K562 (cell line): ENCODE results near the gene TPRG1L. TPM values are rescaled to one million over a fixed set of nuclear protein-coding genes. Genes with fewer than 3 reads are reported as not detected.

Experiments
- BHLHE40 ChIP-seq: IDR thresholded peaks from 2 replicates; pipeline ENCODE4 v1.6.1; 2011; ENCODE audit warnings: low read length, improper control_type of control experiment
- CEBPB ChIP-seq: fragments of 450-650 bp; IDR thresholded peaks from 2 replicates; pipeline ENCODE4 v1.6.1; 2016; ENCODE audit warnings: missing genetic modification characterization, missing compliant biosample characterization
- E4F1 ChIP-seq: fragments of 250-450 bp; sonication (Bioruptor Pico); IDR thresholded peaks from 2 replicates; pipeline ENCODE4 v1.5.0; 2021; ENCODE audit warnings: mild to moderate bottlenecking, borderline replicate concordance
- FOXJ2 ChIP-seq: fragments of 200-800 bp; sonication (Bioruptor generic); IDR thresholded peaks from 2 replicates; pipeline ENCODE4 v1.6.1; 2016; ENCODE audit warnings: missing genetic modification characterization, missing compliant biosample characterization
- GTF2A2 ChIP-seq: IDR thresholded peaks from 2 replicates; pipeline ENCODE4 v1.6.1; 2016; ENCODE audit warnings: mild to moderate bottlenecking, missing genetic modification characterization, missing compliant biosample characterization
- MAFG ChIP-seq: fragments of 450-650 bp; conservative IDR thresholded peaks from 2 replicates; pipeline ENCODE4 v1.6.1; 2016; ENCODE audit warnings: missing genetic modification characterization, missing compliant biosample characterization
- MAFK ChIP-seq: IDR thresholded peaks from 2 replicates; pipeline ENCODE4 v1.6.1; 2011; ENCODE audit warnings: low read length, improper control_type of control experiment
- MTA2 ChIP-seq: fragments of 450-650 bp; IDR thresholded peaks from 2 replicates; pipeline ENCODE4 v1.6.1; 2016; ENCODE audit warnings: low read depth
- POLR3G ChIP-seq: IDR thresholded peaks from 2 replicates; pipeline ENCODE4 v1.6.1; 2011; ENCODE audit not compliant: insufficient read length, insufficient replicate concordance; ENCODE audit errors: extremely low read depth
- ZBED1 ChIP-seq: IDR thresholded peaks from 2 replicates; pipeline ENCODE4 v1.6.1; 2014
- ZNF395 ChIP-seq: fragments of 200-800 bp; sonication (Bioruptor generic); IDR thresholded peaks from 2 replicates; pipeline ENCODE4 v1.6.1; 2017; ENCODE audit warnings: missing genetic modification characterization, missing compliant biosample characterization
- polyA plus RNA-seq, 8 experiments: library from polyadenylated mRNA; depleted of rRNA in 4 of 8; stranded (reverse) in 5 of 8; unstranded in 3 of 8; fragments of >200 nt; fragmentation: Nextera tagmentation in 2 of 8; fragmentation: Illumina TruSeq in 1 of 8; extraction: Ambion mirVana in 2 of 8; extraction: Trizol in 1 of 8; gene quantifications; 2 replicates each; pipeline versions ENCODE4 v1.2.1 to v1.2.3, GENCODE V29; 2011 to 2014; ENCODE audit warnings: inconsistent platforms in 1 of 8, missing spikeins in 1 of 8
- total RNA-seq, 7 experiments: library from RNA; depleted of rRNA in 6 of 7; stranded (reverse); fragments of >200 nt in 6 of 7; fragmentation: Illumina TruSeq in 2 of 7; extraction: Trizol in 2 of 7; gene quantifications; 2 replicates each; pipeline versions ENCODE4 v1.2.1 to v1.2.3, GENCODE V29; 2011 to 2021; ENCODE audit warnings: low replicate concordance in 1 of 7
- TF ChIP-seq, protein P1 (sequence below): IDR thresholded peaks from 2 replicates; pipeline ENCODE4 v1.6.1; 2011; ENCODE audit not compliant: insufficient read length; ENCODE audit errors: extremely low read depth
- TF ChIP-seq, protein P2 (sequence below): fragments of 250-450 bp; sonication (Bioruptor Pico); IDR thresholded peaks from 2 replicates; pipeline ENCODE4 v1.5.0; 2021
- TF ChIP-seq, protein P3 (sequence below): fragments of 250-450 bp; sonication (Bioruptor Pico); IDR thresholded peaks from 2 replicates; pipeline ENCODE4 v1.9.0; 2021; ENCODE audit warnings: mild to moderate bottlenecking, inconsistent platforms
- TF ChIP-seq, protein P4 (sequence below): sonication (generic); formaldehyde crosslinking; IDR thresholded peaks from 2 replicates; pipeline ENCODE4 v1.8.0; 2022; ENCODE audit warnings: mild to moderate bottlenecking, missing genetic modification reagents
- TF ChIP-seq, protein P5 (sequence below), 2 experiments: IDR thresholded peaks; 2 replicates each; pipeline ENCODE4 v1.6.1; 2011; ENCODE audit warnings: borderline replicate concordance in 1 of 2, control low read depth in 1 of 2, low read depth in 1 of 2, low read length in 1 of 2, mild to moderate bottlenecking in 1 of 2, mixed read lengths in 1 of 2, moderate library complexity in 1 of 2; ENCODE audit not compliant: insufficient read depth in 1 of 2, insufficient read length in 1 of 2, poor library complexity in 1 of 2, severe bottlenecking in 1 of 2; ENCODE audit errors: extremely low read depth in 1 of 2

TPRG1L gene
- total and polyA plus RNA-seq, 9 of the 15 experiments (the other 6 are each of a cell fraction or from before 2014, with no cell fraction given): 1.6 to 11.0 (median 6.2) TPM

DNA sequence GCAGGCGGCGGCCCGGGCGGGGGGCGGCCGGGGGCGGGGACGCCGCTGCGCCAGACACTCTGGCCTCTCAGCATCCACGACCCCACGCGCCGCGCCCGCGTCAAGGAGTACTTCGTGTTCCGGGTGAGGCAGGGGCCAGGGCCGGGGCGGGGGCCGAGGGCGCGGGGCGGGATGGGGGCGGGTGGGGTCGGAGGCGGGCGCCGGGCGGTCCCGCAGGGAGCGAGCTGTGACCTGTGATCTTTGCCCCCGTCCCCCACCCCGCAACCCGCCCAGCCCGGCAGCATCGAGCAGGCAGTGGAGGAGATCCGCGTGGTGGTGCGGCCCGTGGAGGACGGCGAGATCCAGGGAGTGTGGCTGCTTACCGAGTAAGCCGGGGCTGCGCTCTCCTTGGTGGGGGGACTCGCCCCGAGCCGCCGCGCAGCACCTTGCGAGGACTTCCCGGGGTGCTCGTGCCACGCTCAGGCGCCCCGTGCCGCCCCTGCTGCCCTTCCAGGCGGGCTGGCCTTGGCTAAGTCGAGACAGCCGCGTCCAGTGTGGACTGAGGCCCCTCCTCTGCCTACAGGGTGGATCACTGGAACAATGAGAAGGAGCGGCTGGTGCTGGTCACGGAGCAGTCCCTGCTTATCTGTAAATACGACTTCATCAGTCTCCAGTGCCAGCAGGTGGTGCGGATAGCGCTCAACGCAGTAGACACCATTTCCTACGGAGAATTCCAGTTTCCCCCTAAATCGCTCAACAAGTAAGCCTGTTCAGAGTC is 514 bp downstream of the TPRG1L start (continued):
- TF ChIP-seq, protein P1, sequence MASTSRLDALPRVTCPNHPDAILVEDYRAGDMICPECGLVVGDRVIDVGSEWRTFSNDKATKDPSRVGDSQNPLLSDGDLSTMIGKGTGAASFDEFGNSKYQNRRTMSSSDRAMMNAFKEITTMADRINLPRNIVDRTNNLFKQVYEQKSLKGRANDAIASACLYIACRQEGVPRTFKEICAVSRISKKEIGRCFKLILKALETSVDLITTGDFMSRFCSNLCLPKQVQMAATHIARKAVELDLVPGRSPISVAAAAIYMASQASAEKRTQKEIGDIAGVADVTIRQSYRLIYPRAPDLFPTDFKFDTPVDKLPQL: no peak
- TF ChIP-seq ZBED1: no peak
- 0 out of 2 replicates have a peak, but pooled peaks have one; percentile 37 for TF ChIP-seq ZNF395 (CRISPR knock-in tag)
- TF ChIP-seq MTA2: peak; percentile 59; the same call in 1 of the 2 replicates
- TF ChIP-seq MAFG (tag): no peak
- TF ChIP-seq GTF2A2 (tag): no peak
- no peak for TF ChIP-seq CEBPB (tag)
- TF ChIP-seq, protein P2, sequence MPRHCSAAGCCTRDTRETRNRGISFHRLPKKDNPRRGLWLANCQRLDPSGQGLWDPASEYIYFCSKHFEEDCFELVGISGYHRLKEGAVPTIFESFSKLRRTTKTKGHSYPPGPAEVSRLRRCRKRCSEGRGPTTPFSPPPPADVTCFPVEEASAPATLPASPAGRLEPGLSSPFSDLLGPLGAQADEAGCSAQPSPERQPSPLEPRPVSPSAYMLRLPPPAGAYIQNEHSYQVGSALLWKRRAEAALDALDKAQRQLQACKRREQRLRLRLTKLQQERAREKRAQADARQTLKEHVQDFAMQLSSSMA: no peak
- no peak for TF ChIP-seq E4F1 (CRISPR knock-in tag)
- TF ChIP-seq MAFK: no peak
- TF ChIP-seq, protein P3, sequence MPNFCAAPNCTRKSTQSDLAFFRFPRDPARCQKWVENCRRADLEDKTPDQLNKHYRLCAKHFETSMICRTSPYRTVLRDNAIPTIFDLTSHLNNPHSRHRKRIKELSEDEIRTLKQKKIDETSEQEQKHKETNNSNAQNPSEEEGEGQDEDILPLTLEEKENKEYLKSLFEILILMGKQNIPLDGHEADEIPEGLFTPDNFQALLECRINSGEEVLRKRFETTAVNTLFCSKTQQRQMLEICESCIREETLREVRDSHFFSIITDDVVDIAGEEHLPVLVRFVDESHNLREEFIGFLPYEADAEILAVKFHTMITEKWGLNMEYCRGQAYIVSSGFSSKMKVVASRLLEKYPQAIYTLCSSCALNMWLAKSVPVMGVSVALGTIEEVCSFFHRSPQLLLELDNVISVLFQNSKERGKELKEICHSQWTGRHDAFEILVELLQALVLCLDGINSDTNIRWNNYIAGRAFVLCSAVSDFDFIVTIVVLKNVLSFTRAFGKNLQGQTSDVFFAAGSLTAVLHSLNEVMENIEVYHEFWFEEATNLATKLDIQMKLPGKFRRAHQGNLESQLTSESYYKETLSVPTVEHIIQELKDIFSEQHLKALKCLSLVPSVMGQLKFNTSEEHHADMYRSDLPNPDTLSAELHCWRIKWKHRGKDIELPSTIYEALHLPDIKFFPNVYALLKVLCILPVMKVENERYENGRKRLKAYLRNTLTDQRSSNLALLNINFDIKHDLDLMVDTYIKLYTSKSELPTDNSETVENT (CRISPR knock-in tag): peak; percentile 64; the same call in 1 of the 2 replicates
- TF ChIP-seq FOXJ2 (tag): no peak
- TF ChIP-seq BHLHE40: peak; percentile 81
- TF ChIP-seq, protein P4, sequence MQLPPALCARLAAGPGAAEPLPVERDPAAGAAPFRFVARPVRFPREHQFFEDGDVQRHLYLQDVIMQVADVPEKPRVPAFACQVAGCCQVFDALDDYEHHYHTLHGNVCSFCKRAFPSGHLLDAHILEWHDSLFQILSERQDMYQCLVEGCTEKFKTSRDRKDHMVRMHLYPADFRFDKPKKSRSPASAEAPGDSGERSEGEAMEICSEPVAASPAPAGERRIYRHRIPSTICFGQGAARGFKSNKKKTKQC (CRISPR knock-in tag): no peak
- TF ChIP-seq POLR3G: no peak
- TF ChIP-seq, protein P5, sequence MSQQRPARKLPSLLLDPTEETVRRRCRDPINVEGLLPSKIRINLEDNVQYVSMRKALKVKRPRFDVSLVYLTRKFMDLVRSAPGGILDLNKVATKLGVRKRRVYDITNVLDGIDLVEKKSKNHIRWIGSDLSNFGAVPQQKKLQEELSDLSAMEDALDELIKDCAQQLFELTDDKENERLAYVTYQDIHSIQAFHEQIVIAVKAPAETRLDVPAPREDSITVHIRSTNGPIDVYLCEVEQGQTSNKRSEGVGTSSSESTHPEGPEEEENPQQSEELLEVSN (IDR thresholded peaks at IDR 0.05; ENCODE audit: borderline replicate concordance in 1 of 2, extremely low read depth in 1 of 2, insufficient read depth in 1 of 2, insufficient read length in 1 of 2, low read depth in 1 of 2, low read length in 1 of 2, poor library complexity in 1 of 2, severe bottlenecking in 1 of 2): peak in 1 of 2 experiments; percentile 20
